Fibroblast of peridontal ligament (primary cell): ENCODE data around the gene TBK1.

Experiments
- DNase-seq: peaks from one replicate; pipeline ENCODE4 v3.0.0-alpha.2; 2010; ENCODE audit errors: extremely low read depth

TBK1 gene

DNA sequence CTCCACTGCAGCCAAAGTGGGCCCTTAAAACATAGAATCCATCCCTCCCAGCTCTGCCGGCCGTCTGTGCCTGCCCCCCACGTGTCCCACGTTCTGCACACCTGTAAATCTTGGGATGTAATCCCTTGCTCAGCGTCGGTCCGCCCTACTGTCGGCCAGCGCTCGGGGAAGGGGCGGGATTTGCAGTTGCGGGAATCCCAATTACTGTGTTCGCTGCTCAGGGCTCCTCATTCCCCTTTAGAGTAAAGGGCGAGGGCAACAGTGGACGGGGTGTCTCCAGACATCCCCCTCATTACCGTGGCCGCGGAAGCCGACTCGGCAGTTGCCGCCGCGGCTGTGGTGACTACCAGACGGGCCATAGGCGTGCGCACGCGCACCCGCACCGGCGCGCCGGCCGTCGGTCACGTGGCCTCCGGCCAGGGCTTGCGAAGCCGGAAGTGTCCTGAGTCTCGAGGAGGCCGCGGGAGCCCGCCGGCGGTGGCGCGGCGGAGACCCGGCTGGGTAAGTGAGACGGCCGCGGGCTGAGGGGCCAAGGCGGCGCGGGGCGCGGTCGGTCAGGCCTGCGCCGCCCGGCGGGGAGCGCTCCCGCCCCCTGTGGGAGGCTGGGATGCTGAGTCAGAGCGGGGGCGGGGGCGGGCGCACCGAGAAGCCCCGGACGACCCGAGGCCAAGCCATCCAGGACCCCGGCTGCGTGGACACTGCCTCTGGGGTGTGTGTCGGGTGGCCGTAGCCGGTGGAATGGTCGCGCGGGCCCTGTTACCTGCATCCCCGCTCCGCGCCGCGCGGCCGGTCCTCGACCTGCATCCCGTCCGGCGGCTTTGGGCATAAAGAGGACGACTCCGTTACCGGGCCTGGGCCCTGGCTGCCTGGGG, at the start of gene TBK1:
Gene TBK1, plus strand, starts transcription at position 434 of the 872 bp plus-strand sequence. CDS start 3,751 bp downstream, outside the sequence.
- DNase-seq = peak; percentile 77

DNA sequence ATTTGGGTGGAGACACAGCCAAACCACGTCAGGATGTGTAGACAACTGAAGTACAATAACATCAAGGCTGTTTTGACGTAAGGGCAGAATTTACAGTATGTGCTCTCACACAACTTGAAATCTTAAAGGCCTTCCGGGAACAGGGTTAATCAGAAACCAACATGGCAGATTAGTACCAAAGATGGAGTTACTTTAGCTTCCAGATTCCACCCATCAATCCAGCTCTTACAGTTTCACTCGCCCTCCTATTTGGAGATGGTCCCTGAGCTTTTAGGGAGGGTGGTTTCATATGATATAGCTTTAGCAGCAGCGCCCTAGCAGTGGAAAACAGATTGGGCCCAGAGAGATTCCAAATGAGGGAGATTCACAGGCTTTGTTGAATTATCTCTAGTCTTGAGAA, 49.7 kb upstream of the TBK1 start:
- DNase-seq = no peak

DNA sequence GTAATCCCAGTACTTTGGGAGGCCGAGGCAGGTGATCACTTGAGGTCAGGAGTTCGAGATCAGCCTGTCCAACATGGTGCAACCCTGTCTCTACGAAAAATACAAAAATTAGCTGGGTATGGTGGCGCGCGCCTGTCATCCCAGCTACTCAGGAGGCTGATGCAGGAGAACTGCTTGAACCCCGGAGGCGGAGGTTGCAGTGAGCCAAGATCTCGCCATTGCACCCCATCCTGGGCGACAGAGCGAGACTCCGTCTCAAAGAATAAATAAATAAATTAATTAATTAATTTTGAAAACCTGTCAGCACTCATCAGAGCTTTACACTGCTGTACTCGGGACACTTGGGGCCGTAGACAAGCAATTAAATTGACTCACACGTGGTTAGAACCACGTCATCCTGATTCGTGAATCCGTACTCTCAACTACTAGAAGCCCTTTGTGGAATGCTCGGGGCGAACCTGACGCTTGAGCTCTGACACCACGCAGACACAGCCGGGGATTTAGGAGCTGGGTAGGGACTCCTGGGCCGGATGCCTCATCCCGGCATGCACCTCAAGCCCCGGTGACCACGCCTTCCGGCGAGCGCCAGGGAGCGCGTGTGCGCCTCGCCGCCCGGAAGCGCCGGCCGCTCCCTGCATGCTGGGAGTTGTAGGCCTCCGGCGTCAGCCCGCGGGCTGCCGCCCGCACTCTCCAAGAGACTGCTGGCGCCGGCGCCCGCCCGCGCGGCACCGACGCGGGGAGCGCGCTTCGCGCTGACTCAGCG, 48.0 kb upstream of the TBK1 start, which contains the start of gene XPOT:
Gene XPOT, plus strand, starts transcription at position 686 of the 763 bp plus-strand sequence. CDS start 5,644 bp downstream, outside the sequence.
- peak; percentile 96 for DNase-seq

GRCh38 chr12:64404470-64405256, 47.3 kb upstream of the TBK1 start:
- DNase-seq = peak; percentile 90

- no peak for DNase-seq
Observed at GRCh38 chr12:64407342-64408223, 44.3 kb upstream of the TBK1 start.

DNA sequence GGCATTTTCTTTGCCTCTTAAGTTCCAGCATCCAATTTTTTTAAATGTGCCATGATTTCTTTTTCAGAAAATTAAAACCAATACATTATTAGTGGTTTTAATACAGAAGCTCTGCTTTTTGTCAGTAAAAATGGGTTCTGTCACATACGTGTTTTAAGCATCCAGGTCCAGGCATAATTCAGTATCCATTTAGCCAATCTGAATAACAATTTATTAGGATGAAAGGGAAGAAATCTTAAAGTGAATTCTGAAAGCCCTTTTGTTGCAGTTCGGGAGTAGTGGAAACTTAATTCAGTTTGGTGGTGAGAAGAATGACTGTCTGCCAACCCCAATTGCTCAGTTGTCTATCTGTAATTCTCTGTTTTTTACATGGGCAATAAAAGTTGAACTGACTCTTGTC, 40.5 kb upstream of the TBK1 start:
- no peak for DNase-seq

DNA sequence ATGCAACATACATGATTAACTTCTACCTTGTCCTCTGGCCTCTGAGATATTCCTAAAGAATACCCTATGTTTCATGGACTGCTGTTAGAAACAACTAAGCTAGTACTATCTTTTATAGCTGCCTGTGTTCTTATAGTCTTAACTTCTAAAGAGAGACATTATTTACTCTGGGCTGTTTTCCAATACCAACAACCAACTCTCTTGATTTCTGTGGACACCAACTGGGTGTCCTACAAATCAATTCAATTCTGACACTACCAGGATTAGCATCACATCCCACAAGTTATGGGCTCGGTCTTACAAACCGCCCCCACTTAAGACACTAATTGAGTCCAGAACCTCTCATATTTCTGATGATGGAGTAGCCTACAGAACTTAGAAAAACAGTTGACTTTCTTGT, 39.5 kb upstream of the TBK1 start:
- DNase-seq = no peak

DNA sequence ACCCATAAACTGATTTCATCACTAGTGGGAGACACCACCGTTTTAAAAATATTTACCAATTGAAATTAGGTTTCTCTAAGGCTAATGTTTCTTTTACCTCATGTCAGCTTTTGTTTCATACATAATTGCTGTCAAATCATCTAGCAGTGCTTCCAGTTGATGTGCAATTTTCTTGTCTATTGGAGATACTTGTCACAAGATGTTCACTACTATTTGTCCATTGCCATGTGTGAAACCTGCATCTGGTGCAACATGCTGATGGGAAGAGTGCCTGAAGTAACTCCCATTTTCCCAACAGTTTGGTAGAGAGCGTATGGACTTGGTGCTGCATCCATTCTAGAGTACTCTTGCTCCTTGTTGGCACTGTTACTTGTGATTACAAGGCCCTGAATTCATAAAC, 38.0 kb upstream of the TBK1 start:
- DNase-seq = no peak

DNA sequence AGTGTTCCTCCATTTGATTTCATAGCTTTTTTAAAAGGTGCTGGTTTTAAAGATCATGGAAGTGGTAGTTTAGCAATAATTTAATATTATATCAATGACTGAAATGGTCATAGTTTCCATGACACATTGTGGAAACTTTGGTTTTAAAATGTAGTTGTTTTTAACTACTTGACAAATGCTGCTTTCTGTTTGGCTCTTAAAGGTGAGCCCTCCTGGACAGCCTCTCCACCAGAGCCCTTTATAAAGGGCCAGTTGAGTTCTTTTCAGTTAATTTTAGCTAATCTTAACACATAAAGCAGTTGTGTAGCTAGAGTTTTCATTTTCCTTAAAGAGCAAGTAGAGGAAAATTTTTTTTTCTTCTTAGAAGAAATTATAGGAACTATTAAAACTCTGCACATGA, 33.7 kb upstream of the TBK1 start:
- DNase-seq = no peak

GRCh38 chr12:64419696-64420095, 32.2 kb upstream of the TBK1 start:
- DNase-seq = no peak

DNA sequence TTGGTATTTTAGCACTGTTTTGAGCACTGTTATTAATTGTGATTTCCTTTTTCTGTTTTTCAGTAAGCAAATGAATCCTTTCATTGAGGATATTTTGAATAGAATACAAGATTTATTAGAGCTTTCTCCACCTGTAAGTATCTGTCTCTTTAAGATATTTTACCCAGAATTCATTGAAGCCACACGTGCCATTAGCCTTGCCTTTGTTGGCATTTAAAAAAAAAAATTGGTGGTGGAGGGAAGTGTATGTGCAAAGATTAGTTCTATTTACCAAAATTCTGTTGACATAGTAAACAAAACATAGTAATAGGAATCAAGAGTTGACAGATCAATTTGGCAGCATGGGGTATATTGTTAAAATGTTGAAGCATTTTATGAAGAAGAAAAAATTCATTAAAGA, 23.9 kb upstream of the TBK1 start:
- DNase-seq = no peak

DNA sequence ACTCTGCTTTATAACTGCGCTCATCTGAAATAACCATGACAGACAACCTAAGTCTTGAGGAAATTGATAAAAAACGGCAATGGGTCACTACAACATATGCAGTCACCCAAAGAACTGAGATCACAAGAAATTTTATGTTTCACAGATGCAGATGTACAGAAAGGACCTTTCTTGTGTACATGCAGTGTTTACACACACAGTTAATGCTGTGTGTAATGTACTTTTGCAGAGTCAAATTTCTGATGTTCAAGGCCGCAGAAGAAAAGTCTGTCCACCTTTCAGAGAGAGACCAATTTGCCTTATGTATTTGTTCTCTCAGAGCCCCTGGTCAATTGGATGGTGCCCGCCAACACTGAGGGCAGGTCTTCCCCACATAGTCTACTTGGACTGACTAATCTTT, 23.0 kb upstream of the TBK1 start:
- no peak for DNase-seq

GRCh38 chr12:64430886-64431285, 21.0 kb upstream of the TBK1 start:
- no peak for DNase-seq

- peak; percentile 19 for DNase-seq
Observed at GRCh38 chr12:64431791-64432190, 20.1 kb upstream of the TBK1 start.

GRCh38 chr12:64433915-64434314, 18.0 kb upstream of the TBK1 start:
- DNase-seq = no peak

DNA sequence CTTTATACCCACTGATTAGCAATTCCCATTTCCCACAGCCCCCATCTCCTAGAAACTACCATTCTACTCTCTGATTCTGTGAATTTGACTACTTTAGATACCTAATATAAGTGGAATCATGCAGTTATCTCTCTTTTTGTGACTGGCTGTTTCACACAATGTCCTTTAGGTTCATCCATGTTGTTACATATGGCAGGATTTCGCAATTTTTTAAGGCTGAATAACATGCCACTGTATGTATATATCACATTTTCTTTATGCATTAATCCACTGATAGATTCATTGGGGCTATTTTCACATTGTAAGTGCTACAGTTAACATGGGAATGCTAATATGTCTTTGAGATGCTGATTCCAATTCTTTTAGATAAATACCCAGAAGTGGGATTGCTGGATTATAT, 11.8 kb upstream of the TBK1 start:
- DNase-seq = no peak

- no peak for DNase-seq
Observed at GRCh38 chr12:64445490-64445889, 6.4 kb upstream of the TBK1 start.

- no peak for DNase-seq
Observed at GRCh38 chr12:64446295-64446694, 5.6 kb upstream of the TBK1 start.

DNA sequence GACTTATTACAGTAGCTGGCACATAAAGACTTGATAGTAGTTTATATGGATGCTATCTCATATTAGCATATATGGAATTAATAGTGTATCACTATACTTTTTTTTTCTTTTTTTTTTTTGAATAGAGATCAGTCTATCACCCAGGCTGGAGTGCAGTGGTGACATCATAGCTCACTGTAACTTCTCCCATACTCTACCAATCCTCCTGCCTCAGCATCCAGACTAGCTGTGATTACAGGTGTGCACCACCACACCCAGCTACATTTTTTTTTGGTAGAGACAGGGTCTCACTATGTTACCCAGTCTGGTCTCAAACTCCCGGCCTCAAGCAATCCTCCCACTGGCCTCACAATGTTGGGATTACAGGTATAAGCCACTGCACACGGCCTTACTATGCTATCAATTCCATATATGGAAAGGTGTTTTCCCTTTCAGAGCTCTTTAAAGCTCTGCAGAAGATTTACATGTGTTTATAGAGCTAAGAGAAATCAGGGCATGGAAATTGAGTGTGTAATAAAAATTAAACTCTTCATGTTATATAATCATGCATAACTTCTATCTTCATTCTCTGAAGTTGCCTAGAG, 1.8 kb upstream of the TBK1 start:
- no peak for DNase-seq

DNA sequence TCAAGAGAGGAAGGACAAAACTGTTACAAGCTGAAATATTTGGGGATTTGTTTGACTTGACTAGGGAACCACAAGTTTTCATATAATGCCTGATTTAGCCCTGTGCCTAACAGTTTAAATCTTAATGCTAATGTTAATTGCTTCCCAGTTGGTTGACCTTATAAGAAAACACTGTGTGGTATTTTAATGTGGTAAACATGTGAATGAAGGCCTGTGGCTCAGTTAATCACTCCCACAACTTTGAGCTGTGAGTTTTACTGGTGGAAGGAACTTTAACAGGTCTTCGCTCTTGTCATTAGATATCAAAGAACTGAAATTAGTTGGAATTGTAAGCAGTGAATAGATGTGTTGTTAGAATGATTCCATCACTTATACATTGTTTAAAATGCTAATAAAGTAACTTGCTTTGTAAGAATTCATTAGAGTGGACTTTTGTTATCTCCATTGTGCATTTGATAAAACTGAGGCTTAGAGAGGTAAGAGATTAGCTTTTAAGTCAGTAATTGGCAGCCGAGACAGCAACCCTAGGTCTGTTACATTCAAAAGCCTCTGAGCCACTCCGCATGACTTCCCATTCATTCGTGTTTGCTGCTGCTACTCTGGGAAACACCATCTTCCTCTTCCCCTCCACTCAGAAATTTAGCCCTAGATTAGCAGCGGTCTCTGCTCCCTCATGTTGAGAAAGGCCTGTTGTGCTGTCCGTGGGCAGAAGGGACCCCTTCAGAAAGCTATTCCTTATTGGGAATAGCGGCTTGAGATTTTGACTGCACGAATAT, 1.0 kb upstream of the TBK1 start:
- DNase-seq = peak; percentile 25
